ELF-1 (cell line): Measurements from ENCODE around the gene CSNK1A1L.

Experiments
- DNase-seq: peaks from one replicate; pipeline ENCODE4 v3.0.0-alpha.2; 2016; ENCODE audit warnings: low read depth, low spot score

Gene CSNK1A1L

GRCh38 chr13:37107456-37107855, 2.0 kb upstream of the CSNK1A1L start:
- no peak for DNase-seq

GRCh38 chr13:37106642-37107041, 1.2 kb upstream of the CSNK1A1L start:
- DNase-seq: no peak

- no peak for DNase-seq
Measured at GRCh38 chr13:37102896-37103295, 2.6 kb downstream of the CSNK1A1L start.

GRCh38 chr13:37101201-37101600, 4.3 kb downstream of the CSNK1A1L start:
- DNase-seq: no peak

- no peak for DNase-seq
Measured at GRCh38 chr13:37100731-37101130, 4.7 kb downstream of the CSNK1A1L start.

DNA sequence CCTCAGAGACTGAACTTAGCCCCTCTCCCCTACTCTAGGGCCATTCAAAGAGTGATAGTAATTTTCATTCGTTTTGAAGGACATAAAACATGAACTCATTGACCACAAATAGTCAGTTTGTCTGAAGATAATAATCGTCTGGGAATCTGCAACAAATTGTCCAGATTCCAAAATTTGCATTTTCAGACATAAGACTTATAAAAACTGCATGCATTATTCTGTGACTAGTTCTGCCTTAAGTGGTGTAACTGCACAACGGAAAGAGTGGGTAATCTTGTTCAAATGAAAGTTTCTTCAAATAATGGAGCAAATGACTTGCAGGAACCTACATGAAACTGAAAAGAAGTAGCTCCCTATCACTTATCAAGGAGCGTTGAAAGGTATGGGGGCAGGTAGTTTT, 8.4 kb downstream of the CSNK1A1L start:
- no peak for DNase-seq

DNA sequence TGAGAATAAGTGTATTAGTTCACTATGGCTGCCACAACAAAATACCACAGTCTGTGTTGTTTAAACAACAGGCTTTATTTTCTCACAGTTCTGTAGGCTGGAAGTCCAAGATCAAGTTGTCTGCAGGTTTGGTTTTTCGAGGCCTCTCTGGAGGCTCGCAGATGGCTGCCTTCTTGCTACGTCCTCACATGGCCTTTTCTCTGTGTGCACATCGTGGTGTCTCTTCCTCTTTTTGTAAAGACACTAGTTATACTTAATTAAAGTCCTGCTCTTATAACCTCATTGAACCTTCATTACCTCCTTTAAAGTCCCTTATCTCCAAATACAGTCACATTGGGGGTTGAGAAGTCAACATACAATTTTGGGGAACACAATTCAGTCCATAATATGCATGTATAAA, 10.6 kb downstream of the CSNK1A1L start:
- no peak for DNase-seq

- DNase-seq: no peak
Measured at GRCh38 chr13:37094099-37094498, 11.4 kb downstream of the CSNK1A1L start.

- DNase-seq: no peak
Measured at GRCh38 chr13:37091835-37092234, 13.6 kb downstream of the CSNK1A1L start.

DNA sequence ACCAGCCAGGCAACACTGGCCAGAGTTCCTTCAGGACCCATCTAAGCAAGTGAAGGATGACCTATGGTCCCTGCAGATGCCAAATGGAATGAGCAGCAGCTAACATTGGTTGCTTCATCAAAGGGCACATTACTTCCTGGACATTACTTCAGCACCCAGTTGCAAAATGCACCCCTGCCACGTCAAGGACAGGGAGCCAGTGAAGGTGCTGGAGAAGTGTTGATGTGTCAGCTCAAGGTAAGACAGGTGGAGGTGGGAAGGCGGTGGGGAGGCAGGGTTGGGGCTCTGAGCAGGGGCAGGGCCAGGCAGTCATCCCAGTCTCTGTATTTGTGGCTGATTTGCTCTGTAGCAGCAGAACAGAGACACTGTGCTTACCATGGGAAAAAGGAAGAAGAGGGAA, 14.6 kb downstream of the CSNK1A1L start:
- no peak for DNase-seq

DNA sequence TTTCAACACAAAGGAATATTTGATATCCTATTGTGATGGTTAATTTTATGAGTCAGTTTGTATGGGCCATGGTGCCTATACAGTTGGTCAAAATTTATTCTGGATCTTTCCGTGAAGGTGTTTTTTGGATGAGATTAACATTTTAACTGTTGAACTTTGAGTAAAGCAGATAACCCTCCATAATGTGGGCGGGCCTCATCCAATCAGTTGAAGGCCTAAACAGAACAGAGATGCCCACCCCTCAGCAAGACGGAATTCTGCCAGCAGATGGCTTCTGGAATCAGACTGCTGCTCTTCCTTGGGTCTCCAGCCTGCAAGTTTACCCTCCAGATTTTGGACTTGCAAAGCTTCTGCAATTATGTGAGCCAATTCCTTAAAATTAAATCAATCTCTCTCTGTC, 16.0 kb downstream of the CSNK1A1L start:
- DNase-seq: no peak

DNA sequence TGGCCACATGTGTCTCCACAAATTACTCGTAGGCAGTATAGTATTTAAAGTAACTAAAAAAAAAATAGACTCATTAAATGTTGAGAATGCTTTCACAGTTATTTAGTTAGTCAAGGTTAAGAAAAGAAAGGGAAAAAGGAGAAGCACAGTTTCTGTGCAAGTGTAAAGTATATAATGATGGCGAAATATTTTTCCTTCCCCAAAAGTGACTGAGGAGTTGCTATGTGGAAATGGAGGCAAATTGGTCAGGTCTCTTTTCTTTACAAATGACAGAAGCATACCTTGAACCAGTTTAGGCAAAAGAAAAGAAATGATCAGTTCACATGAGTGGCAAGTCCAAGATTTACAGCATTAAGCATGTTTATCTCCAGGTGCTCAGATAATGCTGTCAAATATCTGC, 18.0 kb downstream of the CSNK1A1L start:
- DNase-seq: no peak

- DNase-seq: no peak
Measured at GRCh38 chr13:37085606-37086005, 19.9 kb downstream of the CSNK1A1L start.

DNA sequence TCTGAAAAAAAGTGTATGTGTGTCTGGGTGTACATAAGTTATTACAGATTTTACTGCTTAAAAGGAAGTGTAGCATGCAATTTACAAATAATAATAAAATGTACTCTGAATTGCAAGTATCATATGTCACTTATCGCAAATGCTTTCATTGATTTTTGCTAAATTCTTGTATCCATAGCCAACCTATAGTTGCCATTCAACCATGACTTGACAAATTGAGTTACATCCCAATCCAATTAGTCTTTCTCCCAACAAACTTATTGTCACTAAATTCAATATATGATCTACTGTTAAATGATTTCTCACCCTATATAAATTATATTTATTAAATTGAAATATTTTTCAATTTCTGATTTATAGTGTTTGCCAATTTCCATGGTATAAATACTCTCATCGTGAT, 28.6 kb downstream of the CSNK1A1L start:
- DNase-seq: no peak

GRCh38 chr13:37075164-37075563, 30.3 kb downstream of the CSNK1A1L start:
- no peak for DNase-seq

DNA sequence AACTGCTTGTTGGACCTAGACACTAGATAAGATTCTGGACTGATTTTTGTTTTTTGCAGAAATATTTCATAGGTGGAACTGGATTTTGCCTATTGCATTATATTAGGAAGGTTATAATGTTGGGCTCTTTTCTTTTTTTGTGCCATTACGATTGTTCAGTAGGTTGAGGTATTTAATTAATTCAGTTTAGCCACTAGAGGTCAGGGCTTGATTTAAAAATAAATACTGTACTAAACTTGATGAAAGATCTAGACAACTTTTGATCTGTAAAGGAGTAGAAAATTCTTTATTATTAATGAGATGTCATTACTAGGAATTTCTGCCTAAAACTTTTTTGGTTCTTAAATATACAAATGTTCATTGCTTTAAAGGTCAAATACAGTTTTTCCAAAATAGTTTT, 30.8 kb downstream of the CSNK1A1L start:
- DNase-seq: no peak

DNA sequence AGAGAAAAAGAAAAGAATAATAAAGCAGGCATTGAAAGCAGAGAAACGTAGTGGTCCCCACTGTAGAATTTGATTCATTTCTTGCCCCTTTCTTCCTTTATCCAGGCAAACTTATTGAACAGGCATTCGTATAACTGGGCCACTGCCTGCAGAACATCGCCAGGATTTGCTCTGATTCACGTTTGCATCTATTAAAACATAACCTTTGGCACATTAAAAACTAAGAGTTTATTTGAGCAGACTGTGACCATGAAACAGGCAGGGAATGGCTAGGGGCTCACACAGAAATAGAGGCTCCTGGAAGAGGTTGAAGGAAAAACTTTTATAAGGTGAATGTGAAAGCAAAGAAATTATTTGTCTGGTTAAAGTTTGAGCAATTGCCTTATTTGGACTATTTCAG, 33.4 kb downstream of the CSNK1A1L start:
- no peak for DNase-seq

DNA sequence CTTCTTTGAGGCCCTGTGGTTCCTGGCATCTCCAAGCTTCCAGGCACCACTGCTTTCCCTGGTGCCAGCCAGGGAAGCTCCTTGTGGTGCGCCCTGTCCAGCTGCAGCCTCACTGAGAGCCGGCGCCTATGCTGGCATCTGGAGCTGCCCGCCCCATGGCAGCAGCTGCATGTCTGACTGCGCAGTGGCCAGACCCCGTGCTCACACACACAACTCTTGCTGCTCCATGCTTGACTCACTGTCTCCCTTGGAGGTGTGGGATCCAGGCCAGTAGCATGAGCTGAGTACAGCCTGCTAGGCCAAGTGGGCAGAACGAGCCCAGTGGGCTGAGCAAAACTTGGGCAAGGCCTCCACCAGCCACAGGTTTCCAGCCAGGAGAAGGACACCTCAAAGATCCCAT, 34.5 kb downstream of the CSNK1A1L start:
- no peak for DNase-seq

- DNase-seq: no peak
Measured at GRCh38 chr13:37070145-37070695, 35.2 kb downstream of the CSNK1A1L start.

GRCh38 chr13:37069597-37070103, 35.8 kb downstream of the CSNK1A1L start:
- DNase-seq: no peak

- DNase-seq: no peak
Measured at GRCh38 chr13:37068962-37069361, 36.5 kb downstream of the CSNK1A1L start.

DNA sequence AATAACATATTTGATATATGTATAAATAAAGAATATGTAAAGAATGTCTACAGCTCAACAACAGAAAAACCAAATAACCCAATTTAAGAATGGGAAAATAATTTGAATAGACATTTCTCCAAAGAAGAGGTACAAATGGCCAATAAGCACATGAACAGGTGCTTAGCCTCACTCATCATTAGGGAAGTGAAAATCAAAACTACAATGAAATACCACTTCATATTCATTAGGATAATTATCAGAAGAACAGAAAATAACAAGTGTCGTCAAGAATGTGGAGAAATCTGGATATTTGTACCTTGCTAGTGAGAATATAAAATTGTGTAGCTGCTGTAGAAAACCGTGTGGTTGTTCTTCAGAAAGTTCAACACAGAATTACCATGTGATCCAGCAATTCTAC, 37.6 kb downstream of the CSNK1A1L start:
- DNase-seq: no peak

- peak; percentile 15 for DNase-seq
Measured at GRCh38 chr13:37065890-37066526, 39.5 kb downstream of the CSNK1A1L start.

DNA sequence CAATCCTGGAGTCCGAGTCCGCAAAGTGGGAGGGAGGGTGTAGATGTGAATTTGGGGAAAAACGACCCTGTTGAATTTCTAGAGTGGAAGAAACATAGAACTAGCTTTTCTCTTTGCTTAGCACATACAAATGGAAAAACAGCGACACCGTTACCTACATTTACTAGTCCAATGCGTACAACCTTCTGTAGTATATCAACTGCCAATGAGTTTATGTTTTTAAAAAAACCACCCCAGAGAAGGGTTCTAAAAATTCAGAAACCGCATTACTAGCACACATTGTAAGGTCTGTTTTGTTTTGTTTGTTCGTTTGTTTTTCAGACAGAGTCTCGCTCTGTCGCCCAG, 45.6 kb downstream of the CSNK1A1L start:
- no peak for DNase-seq
